Neural progenitor cell (in vitro differentiated cells): ENCODE data around the gene RNF40. TPM values are rescaled to one million over a fixed set of nuclear protein-coding genes. Genes with fewer than 3 reads are reported as not detected.
A peak's percentile ranks its signal among the peaks of the same experiment; 100 is the strongest.

Experiments
- DNase-seq: peaks from one replicate; pipeline ENCODE4 v3.0.0-alpha.2; 2016; ENCODE audit warnings: low spot score
- H2AFZ ChIP-seq: fragments of 200-600 bp; sonication (generic); replicated peaks from 2 replicates; pipeline ENCODE4 v1.6.1; 2016; ENCODE audit warnings: antibody characterized with exemption
- H3F3A ChIP-seq: fragments of 200-600 bp; sonication (generic); 2 replicates; pipeline ENCODE4 v1.6.1; 2016; ENCODE audit warnings: antibody characterized with exemption, low read depth
- H3K27ac ChIP-seq: fragments of 200-600 bp; sonication (generic); 2 replicates; pipeline ENCODE4 v1.5.1; 2016; ENCODE audit warnings: mild to moderate bottlenecking
- H3K27me3 ChIP-seq: fragments of 200-600 bp; sonication (generic); 2 replicates; pipeline ENCODE4 v1.6.1; 2016; ENCODE audit warnings: mild to moderate bottlenecking, moderate library complexity
- H3K36me3 ChIP-seq: fragments of 200-600 bp; sonication (generic); 2 replicates; pipeline ENCODE4 v1.5.1; 2016
- H3K4me1 ChIP-seq: fragments of 200-600 bp; sonication (generic); 2 replicates; pipeline ENCODE4 v1.6.1; 2016; ENCODE audit warnings: mixed run types
- H3K4me2 ChIP-seq: fragments of 200-600 bp; sonication (generic); 2 replicates; pipeline ENCODE4 v1.6.1; 2016
- H3K4me3 ChIP-seq: fragments of 200-600 bp; sonication (generic); 2 replicates; pipeline ENCODE4 v1.5.1; 2016
- H3K79me2 ChIP-seq: fragments of 200-600 bp; sonication (generic); 2 replicates; pipeline ENCODE4 v1.6.1; 2016; ENCODE audit warnings: low read depth
- H3K9ac ChIP-seq: fragments of 200-600 bp; sonication (generic); 2 replicates; pipeline ENCODE4 v1.6.1; 2016
- H3K9me3 ChIP-seq: fragments of 200-600 bp; sonication (generic); 2 replicates; pipeline ENCODE4 v1.5.1; 2016; ENCODE audit warnings: low read depth
- H4K20me1 ChIP-seq: fragments of 200-600 bp; sonication (generic); 2 replicates; pipeline ENCODE4 v1.6.1; 2016; ENCODE audit warnings: low read depth
- H3K27ac Mint-ChIP-seq: 3 replicates; pipeline ENCODE4 v1.8.0; 2021; ENCODE audit warnings: mixed read lengths
- H3K27me3 Mint-ChIP-seq: 2 replicates; pipeline ENCODE4 v1.8.0; 2022; ENCODE audit warnings: low read depth, mild to moderate bottlenecking, inconsistent platforms, moderate library complexity, mixed read lengths; ENCODE audit not compliant: insufficient read depth
- H3K36me3 Mint-ChIP-seq: 3 replicates; pipeline ENCODE4 v1.8.0; 2021; ENCODE audit warnings: mixed read lengths
- H3K4me1 Mint-ChIP-seq: 3 replicates; pipeline ENCODE4 v1.8.0; 2021; ENCODE audit warnings: mixed read lengths
- H3K4me3 Mint-ChIP-seq: 3 replicates; pipeline ENCODE4 v1.8.0; 2021; ENCODE audit warnings: mild to moderate bottlenecking, moderate library complexity, mixed read lengths
- H3K9me3 Mint-ChIP-seq: 3 replicates; pipeline ENCODE4 v1.8.0; 2020; ENCODE audit warnings: mixed read lengths
- CTCF ChIP-seq: fragments of 200-600 bp; sonication (generic); IDR thresholded peaks from 2 replicates; pipeline ENCODE4 v1.5.1; 2017; ENCODE audit warnings: antibody characterized with exemption, mild to moderate bottlenecking
- EZH2 ChIP-seq: fragments of 200-600 bp; sonication (generic); IDR thresholded peaks from 2 replicates; pipeline ENCODE4 v1.6.1; 2017; ENCODE audit warnings: antibody characterized with exemption, mild to moderate bottlenecking, moderate library complexity
- EZH2phosphoT487 ChIP-seq: fragments of 200-600 bp; sonication (generic); IDR thresholded peaks from 2 replicates; pipeline ENCODE4 v1.6.1; 2017; ENCODE audit warnings: antibody characterized with exemption
- total RNA-seq: library from RNA; depleted of rRNA; stranded (reverse); fragments of >200 nt; gene quantifications from 2 replicates; pipeline ENCODE4 v1.2.3, GENCODE V29; 2015; ENCODE audit warnings: low replicate concordance

RNF40 gene
- total RNA-seq, 1 donor from 2014 or later = 45.6 TPM

- H3K27me3 Mint-ChIP-seq = peaks cover 3% of the 10 kb centered on the region
- DNase-seq = no peak
- no peaks in the 10 kb centered on the region for H4K20me1 ChIP-seq
- no peak for TF ChIP-seq EZH2phosphoT487
- TF ChIP-seq CTCF = no peak
- TF ChIP-seq EZH2 = no peak
- no peak overlapping the region for H3K27ac ChIP-seq
- peaks cover 18% of the 10 kb centered on the region for H3K36me3 Mint-ChIP-seq
- no peaks in the 10 kb centered on the region for H3K79me2 ChIP-seq
- no peaks in the 10 kb centered on the region for H3K9me3 Mint-ChIP-seq
- H2AFZ ChIP-seq = no peak overlapping the region
- H3K9me3 ChIP-seq = no peaks in the 10 kb centered on the region
- peak overlapping the region; percentile 66 for H3K4me3 Mint-ChIP-seq
- no peaks in the 10 kb centered on the region for H3K4me1 ChIP-seq
- peaks cover 11% of the 10 kb centered on the region for H3F3A ChIP-seq
- no peak overlapping the region for H3K27ac Mint-ChIP-seq
- H3K4me2 ChIP-seq = no peak overlapping the region
- no peaks in the 10 kb centered on the region for H3K36me3 ChIP-seq
- H3K4me1 Mint-ChIP-seq = no peaks in the 10 kb centered on the region
- H3K27me3 ChIP-seq = no peaks in the 10 kb centered on the region
- no peak overlapping the region for H3K9ac ChIP-seq
- H3K4me3 ChIP-seq = no peak overlapping the region
These were observed 20.6 kb upstream of the RNF40 start for GRCh38 chr16:30741461-30741914.

GRCh38 chr16:30743716-30744115, 18.4 kb upstream of the RNF40 start:
- H3K9me3 Mint-ChIP-seq = no peaks in the 10 kb centered on the region
- Histone ChIP-seq H3K4me2 (no peak overlapping the region), H3K79me2 (peaks cover 2% of the 10 kb centered on the region), H3K4me1 (no peaks in the 10 kb centered on the region), H3K4me3 (no peak overlapping the region), H3K9me3 (no peaks in the 10 kb centered on the region), H3K9ac (peak overlapping the region; percentile 3), H3F3A (peaks cover 30% of the 10 kb centered on the region), H3K27me3 (no peaks in the 10 kb centered on the region), H3K36me3 (no peaks in the 10 kb centered on the region), H3K27ac (no peak overlapping the region), H2AFZ (no peak overlapping the region), H4K20me1 (no peaks in the 10 kb centered on the region)
- peaks cover 7% of the 10 kb centered on the region for H3K4me1 Mint-ChIP-seq
- no peak overlapping the region for H3K4me3 Mint-ChIP-seq
- no peak for TF ChIP-seq CTCF
- no peak for TF ChIP-seq EZH2
- TF ChIP-seq EZH2phosphoT487 = no peak
- peaks cover 3% of the 10 kb centered on the region for H3K27me3 Mint-ChIP-seq
- peak overlapping the region; percentile 48 for H3K27ac Mint-ChIP-seq
- H3K36me3 Mint-ChIP-seq = peaks cover 12% of the 10 kb centered on the region
- no peak for DNase-seq

- H3K9ac ChIP-seq = no peak overlapping the region
- peaks cover 31% of the 10 kb centered on the region for H3F3A ChIP-seq
- H3K4me1 ChIP-seq = no peaks in the 10 kb centered on the region
- no peak overlapping the region for H3K4me2 ChIP-seq
- no peak overlapping the region for H2AFZ ChIP-seq
- no peaks in the 10 kb centered on the region for H3K36me3 ChIP-seq
- no peaks in the 10 kb centered on the region for H3K9me3 ChIP-seq
- Mint-ChIP-seq H3K4me1 (peaks cover 8% of the 10 kb centered on the region), H3K27ac (no peak overlapping the region), H3K36me3 (peaks cover 8% of the 10 kb centered on the region), H3K9me3 (no peaks in the 10 kb centered on the region), H3K27me3 (peaks cover 3% of the 10 kb centered on the region), H3K4me3 (no peak overlapping the region)
- DNase-seq = no peak
- H3K79me2 ChIP-seq = peaks cover 5% of the 10 kb centered on the region
- no peak for TF ChIP-seq EZH2phosphoT487
- no peak for TF ChIP-seq EZH2
- TF ChIP-seq CTCF = no peak
- no peak overlapping the region for H3K27ac ChIP-seq
- no peaks in the 10 kb centered on the region for H3K27me3 ChIP-seq
- no peaks in the 10 kb centered on the region for H4K20me1 ChIP-seq
- no peak overlapping the region for H3K4me3 ChIP-seq
These were observed 17.9 kb upstream of the RNF40 start for GRCh38 chr16:30744183-30744582.
